HepG2 (cell line): ENCODE data around the gene TOP2B. TPM values are rescaled to one million over a fixed set of nuclear protein-coding genes. Genes with fewer than 3 reads are reported as not detected.

Experiments used
- IKZF1 ChIP-seq: fragments of 450-650 bp; IDR thresholded peaks from 2 replicates; pipeline ENCODE4 v1.7.1; 2016
- PRDM10 ChIP-seq: sonication (generic); formaldehyde crosslinking; IDR thresholded peaks from 2 replicates; pipeline ENCODE4 v1.4.0; 2020; ENCODE audit warnings: low read depth, missing genetic modification reagents
- REPIN1 ChIP-seq: sonication (generic); formaldehyde crosslinking; IDR thresholded peaks from 2 replicates; pipeline ENCODE4 v1.8.0; 2022; ENCODE audit warnings: missing genetic modification reagents, low read depth, mild to moderate bottlenecking, borderline replicate concordance
- SNAI1 ChIP-seq: sonication (generic); formaldehyde crosslinking; IDR thresholded peaks from 2 replicates; pipeline ENCODE4 v1.5.0; 2020; ENCODE audit warnings: mild to moderate bottlenecking, missing genetic modification reagents, borderline replicate concordance
- ZSCAN20 ChIP-seq: sonication (generic); formaldehyde crosslinking; IDR thresholded peaks from 2 replicates; pipeline ENCODE4 v1.4.0; 2020; ENCODE audit warnings: missing genetic modification reagents, mild to moderate bottlenecking, borderline replicate concordance
- polyA plus RNA-seq, 8 experiments: library from polyadenylated mRNA; depleted of rRNA in 3 of 8; stranded (reverse) in 7 of 8; unstranded in 1 of 8; fragments of >200 nt; fragmentation: Illumina TruSeq in 4 of 8; extraction: Trizol in 4 of 8; gene quantifications; 2 replicates each; pipeline versions ENCODE4 v1.2.1 to v1.2.3, GENCODE V29; 2011 to 2016; ENCODE audit warnings: low read depth in 4 of 8, missing spikeins in 1 of 8, mixed read lengths in 1 of 8; ENCODE audit not compliant: insufficient read depth in 1 of 8
- total RNA-seq, 5 experiments: library from RNA; depleted of rRNA; stranded (reverse); fragments of >200 nt; fragmentation: Illumina TruSeq; extraction: Trizol; gene quantifications; 2 replicates each; pipeline ENCODE4 v1.2.3, GENCODE V29; 2016; ENCODE audit warnings: low read depth in 1 of 5
- TF ChIP-seq, protein P1 (sequence below): sonication (generic); formaldehyde crosslinking; IDR thresholded peaks from 2 replicates; pipeline ENCODE4 v1.8.0; 2022; ENCODE audit warnings: missing genetic modification reagents, mild to moderate bottlenecking, inconsistent platforms, borderline replicate concordance
- TF ChIP-seq, protein P2 (sequence below): sonication (generic); formaldehyde crosslinking; IDR thresholded peaks from 2 replicates; pipeline ENCODE4 v1.5.0; 2020; ENCODE audit warnings: missing genetic modification reagents

TOP2B gene
- total and polyA plus RNA-seq, 2 of the 13 experiments (the other 11 are each of a cell fraction or from before 2014, with no cell fraction given): 27.6 to 88.1 TPM

- TF ChIP-seq PRDM10 (CRISPR knock-in tag) (no peak), IKZF1 (no peak), REPIN1 (CRISPR knock-in tag) (no peak), ZSCAN20 (no peak), SNAI1 (CRISPR knock-in tag) (no peak)
- TF ChIP-seq, protein P1, sequence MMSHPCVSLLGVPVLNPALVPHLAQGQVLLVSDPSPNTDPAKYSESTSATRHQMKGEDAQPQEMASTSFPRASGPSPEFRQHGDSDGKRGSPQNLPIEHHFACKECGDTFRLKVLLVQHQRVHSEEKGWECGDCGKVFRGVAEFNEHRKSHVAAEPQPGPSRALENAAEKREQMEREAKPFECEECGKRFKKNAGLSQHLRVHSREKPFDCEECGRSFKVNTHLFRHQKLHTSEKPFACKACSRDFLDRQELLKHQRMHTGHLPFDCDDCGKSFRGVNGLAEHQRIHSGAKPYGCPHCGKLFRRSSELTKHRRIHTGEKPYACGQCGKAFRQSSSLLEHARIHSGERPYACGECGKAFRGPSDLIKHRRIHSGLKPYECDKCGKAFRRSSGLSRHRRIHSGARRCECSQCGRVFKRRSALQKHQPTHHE (CRISPR knock-in tag): no peak
- TF ChIP-seq, protein P2, sequence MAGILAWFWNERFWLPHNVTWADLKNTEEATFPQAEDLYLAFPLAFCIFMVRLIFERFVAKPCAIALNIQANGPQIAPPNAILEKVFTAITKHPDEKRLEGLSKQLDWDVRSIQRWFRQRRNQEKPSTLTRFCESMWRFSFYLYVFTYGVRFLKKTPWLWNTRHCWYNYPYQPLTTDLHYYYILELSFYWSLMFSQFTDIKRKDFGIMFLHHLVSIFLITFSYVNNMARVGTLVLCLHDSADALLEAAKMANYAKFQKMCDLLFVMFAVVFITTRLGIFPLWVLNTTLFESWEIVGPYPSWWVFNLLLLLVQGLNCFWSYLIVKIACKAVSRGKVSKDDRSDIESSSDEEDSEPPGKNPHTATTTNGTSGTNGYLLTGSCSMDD (CRISPR knock-in tag): no peak
Observed at GRCh38 chr3:25690768-25691533, 26.2 kb upstream of the TOP2B start (continued).
